HG03066 (cell line): ENCODE results near the gene ZNF597.
A peak's percentile ranks its signal among the peaks of the same experiment; 100 is the strongest.

ENCODE experiments used
- ATAC-seq: cut with Tn5 transposase; IDR thresholded peaks from one replicate; pipeline ENCODE4 v1.9.1; 2021; ENCODE audit warnings: low read depth; ENCODE audit not compliant: unreplicated experiment

Gene ZNF597

GRCh38 chr16:3443108-3444031, at the start of gene ZNF597, which contains the start of gene NAA60:
Gene ZNF597, minus strand, starts transcription at chr16:3443504. Its CDS starts 351 bp downstream, at chr16:3443153.
Gene NAA60, plus strand, starts transcription at chr16:3443680. Its CDS starts 32,548 bp downstream, at chr16:3476228.
- ATAC-seq: peak; percentile 91

DNA sequence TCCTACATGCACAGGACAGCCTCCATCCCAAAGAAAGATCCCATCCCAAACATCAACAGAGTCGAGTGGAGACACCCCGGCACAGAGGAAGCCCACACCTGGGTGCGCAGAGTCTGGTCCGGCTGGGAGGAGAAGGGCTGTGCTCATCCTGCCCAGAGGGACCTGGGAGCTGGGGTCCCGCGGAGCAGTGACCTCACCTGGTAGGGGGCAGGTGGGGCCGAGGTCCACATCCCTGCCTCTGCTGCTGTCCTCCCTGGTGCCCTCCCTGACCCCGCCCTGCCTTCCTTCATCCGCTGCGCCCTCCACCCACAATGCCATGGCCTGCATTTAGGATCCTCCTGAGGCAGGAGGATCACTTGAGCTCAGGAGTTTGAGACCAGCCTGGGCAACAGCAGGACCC, 49.1 kb upstream of the ZNF597 start:
- no peak for ATAC-seq

- no peak for ATAC-seq
Observed at GRCh38 chr16:3490911-3491629, 47.8 kb upstream of the ZNF597 start.

GRCh38 chr16:3488801-3489200, 45.5 kb upstream of the ZNF597 start:
- ATAC-seq: no peak

- no peak for ATAC-seq
Observed at GRCh38 chr16:3487521-3488410, 44.5 kb upstream of the ZNF597 start.

GRCh38 chr16:3486506-3487215, 43.4 kb upstream of the ZNF597 start:
- ATAC-seq: no peak

GRCh38 chr16:3485821-3486505, 42.7 kb upstream of the ZNF597 start:
- ATAC-seq: no peak

GRCh38 chr16:3485097-3485745, 41.9 kb upstream of the ZNF597 start:
- ATAC-seq: no peak

DNA sequence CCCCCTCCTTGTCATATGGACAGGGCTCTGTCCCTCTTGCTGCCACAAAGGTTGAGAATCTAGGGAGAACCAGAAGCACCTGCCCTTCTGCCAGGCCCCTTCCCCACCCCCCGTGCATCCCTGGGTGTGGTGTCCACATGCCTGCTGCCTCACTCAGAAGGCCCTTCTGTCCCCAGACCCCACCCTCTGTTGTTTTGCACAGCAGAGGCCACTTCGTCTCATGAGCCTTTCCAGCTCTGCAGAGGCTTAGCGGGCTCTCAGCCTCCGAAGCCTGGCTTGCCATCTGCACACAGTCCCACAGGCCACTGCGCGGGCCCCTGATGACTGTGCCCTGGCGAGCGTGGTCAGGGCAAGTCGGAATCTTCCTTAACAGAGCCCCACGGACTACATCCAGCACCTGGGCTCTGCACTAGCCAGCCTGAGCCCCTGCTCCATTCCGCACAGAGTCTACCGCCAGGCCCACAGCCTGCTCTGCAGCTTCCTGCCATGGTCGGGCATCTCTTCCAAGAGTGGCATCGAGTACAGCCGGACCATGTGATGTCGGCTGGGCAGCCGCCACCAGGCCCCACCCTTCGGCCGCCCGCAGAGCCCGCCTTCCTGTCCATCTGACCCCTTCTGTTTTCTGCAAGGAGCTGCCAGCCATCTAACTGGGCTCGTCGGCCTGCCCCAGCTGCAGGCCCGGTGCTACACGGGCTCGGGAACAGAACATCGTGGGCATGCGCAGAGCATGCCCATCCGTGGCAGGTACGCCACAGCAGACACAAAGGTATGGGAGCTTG, 41.2 kb upstream of the ZNF597 start:
- ATAC-seq: no peak

DNA sequence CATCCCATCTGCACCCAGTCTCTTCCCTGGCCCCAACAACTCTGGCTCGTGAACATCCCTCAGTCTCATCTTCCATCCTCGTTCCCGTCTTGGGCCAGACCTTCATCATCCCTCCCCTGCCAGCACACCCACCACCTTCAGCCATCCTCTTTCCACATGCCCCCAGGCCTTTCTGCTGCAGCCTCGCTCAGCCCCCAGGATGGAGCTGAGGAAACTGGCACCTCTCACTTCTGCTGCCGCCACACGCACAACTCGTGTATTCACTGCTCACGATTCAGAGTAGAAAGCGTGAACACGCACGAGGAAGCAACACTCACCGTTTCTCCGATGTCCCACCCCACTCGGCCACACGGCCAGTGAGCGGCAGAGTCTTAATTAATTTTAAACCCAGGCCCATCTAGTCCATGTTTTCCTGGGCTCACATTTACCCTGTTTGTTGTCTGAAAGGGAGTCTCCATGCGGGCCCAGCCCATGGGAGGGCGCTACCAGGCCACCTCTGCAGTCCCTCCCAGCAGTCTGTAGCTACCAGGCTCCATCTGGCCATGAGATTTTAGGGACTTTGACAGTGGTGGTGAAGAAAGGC, 39.4 kb upstream of the ZNF597 start:
- ATAC-seq: no peak

GRCh38 chr16:3481696-3482658, 38.7 kb upstream of the ZNF597 start:
- ATAC-seq: no peak

DNA sequence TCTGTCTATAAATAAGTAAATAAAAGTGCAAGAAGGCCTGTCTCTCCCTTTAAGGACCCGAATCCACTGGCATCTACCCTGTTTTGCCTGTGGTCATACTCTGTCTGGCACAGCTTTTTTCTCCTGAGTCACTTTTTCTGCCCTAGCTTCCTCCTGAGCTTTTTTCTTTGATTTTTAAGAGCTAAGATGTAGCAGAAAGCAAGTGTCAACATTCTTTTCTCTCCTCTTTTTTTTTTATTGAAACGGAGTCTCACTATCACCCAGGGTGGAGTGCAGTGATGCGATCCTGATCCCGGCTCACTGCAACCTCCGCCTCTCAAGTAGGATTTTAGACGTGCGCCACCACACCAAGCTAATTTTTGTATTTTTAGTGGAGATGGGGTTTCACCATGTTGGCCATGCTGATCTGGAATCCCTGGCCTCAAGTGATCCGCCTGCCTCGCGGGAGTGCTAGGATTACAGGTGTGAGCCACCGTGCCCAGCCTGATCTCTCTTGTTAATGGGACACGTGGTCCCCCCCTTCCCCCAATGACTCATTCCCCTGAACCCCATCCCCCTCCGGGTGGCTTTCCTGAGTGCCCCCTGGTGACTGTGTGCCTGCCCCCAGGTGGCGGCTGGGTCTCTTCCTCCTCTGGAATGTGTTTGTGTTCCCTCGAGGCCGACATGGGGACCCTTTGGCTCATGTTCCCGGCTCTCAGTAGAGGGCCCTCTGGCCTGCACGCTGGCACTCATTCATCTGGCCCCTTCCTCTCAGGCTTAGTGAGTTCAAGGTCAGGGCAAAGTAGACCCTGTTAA, 37.8 kb upstream of the ZNF597 start:
- no peak for ATAC-seq

DNA sequence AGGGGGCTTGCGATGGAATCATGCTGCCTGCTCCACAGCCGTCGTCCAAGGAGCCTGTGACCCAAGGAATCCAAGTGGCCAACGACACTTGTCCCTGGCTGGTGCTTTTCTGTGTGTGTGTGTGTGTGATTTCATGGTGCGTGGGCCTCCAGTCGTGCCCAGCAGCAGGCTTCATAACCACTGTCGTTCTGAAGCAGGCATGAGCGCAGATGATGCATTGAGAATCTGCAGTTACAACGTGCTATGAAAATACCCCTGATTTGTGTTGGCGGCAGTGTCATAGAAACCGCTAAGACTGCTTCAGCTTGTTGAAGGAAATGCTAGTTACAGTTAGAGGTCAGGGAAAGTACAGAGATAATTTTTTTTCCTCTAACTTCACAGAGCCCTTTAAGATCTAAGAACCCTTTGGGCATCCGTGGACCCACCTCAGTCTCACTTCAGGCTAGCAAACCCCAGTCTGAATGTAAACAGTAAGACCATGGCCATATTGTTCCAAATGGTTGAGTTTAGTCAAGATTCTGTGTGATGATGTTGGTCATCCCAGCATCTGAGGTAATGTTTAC, 36.4 kb upstream of the ZNF597 start:
- ATAC-seq: no peak

GRCh38 chr16:3478242-3478925, 35.1 kb upstream of the ZNF597 start:
- ATAC-seq: no peak

GRCh38 chr16:3476409-3476808, 33.1 kb upstream of the ZNF597 start:
- ATAC-seq: no peak
